DND-41 (cell line): ENCODE results near the gene ARRDC3.

Source experiments
- CTCF ChIP-seq: IDR thresholded peaks from 2 replicates; pipeline ENCODE4 v1.5.1; 2012; ENCODE audit warnings: borderline replicate concordance, low read length, moderate library complexity, mild to moderate bottlenecking; ENCODE audit not compliant: poor library complexity, severe bottlenecking; ENCODE audit errors: extremely low read depth
- EZH2 ChIP-seq: IDR thresholded peaks from 3 replicates; pipeline ENCODE4 v1.6.1; 2012; ENCODE audit warnings: borderline replicate concordance, low read depth, mild to moderate bottlenecking, moderate library complexity, low read length, inconsistent platforms; ENCODE audit not compliant: severe bottlenecking

GRCh38 chr5:91332267-91333045, 50.7 kb downstream of the ARRDC3 start:
- no peak for TF ChIP-seq CTCF
- TF ChIP-seq EZH2 = no peak
